SK-N-DZ (cell line): ENCODE data around the gene UCP3. TPM values are rescaled to one million over a fixed set of nuclear protein-coding genes. Genes with fewer than 3 reads are reported as not detected.

Experiments used
- DNase-seq: peaks from one replicate; pipeline ENCODE4 v3.0.0-alpha.2; 2015; ENCODE audit warnings: low spot score
- polyA plus RNA-seq, 2 experiments: library from polyadenylated mRNA; depleted of rRNA; stranded (reverse); fragments of >200 nt; gene quantifications; 2 replicates each; pipeline ENCODE4 v1.2.3, GENCODE V29; 2014

UCP3 gene, protein sequence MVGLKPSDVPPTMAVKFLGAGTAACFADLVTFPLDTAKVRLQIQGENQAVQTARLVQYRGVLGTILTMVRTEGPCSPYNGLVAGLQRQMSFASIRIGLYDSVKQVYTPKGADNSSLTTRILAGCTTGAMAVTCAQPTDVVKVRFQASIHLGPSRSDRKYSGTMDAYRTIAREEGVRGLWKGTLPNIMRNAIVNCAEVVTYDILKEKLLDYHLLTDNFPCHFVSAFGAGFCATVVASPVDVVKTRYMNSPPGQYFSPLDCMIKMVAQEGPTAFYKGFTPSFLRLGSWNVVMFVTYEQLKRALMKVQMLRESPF
- 0.23 and 0.51 TPM in 2 replicates for polyA plus RNA-seq (2014; cell fraction: cytosol; rRNA removed)
- 3.2 and 8.2 TPM in 2 replicates for polyA plus RNA-seq (2014; cell fraction: nucleus; rRNA removed)

DNA sequence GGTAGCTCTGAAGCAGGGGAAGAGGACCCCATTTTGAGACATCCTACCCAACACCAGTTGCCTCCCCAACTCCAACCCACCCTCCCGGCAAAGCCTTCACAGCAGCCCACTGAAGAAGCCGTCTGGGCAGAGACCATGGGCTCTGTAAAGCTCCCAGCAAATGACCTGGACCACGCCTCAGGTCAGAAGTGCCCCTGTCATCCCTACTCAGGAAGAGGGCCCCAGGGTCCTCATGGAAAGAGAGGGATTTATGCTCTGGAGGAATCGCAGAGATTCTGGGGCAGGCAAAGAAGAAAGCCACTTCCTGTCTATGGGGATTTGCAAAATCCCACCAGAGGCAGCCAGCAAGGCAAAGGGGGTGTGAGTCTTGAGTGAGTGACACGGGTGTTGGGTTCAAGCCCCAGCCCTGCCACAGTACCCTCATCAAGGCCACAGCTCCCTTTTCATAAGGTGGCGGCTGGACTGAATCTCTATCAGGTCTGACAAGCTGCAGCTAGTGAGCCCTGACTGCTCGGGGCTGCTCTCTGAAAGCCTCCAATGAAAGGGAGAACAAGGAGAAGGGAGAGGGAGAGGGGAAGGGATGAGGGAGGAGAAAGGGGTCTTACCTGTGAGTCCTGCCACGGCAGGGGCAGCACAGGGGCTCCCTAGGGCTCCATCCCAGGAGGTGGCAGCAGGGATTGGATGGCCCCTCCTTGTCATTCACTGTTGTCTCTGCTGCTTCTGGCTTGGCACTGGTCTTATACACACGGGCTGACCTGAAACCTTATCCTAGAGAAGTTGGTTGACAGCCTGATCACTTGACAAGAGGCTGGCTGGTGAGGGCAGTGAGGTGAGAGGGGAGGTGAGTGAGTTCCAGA is at the start of gene UCP3:
UCP3 (minus strand) TSS at position 713 of the 857 bp plus-strand sequence. CDS start 2,043 bp downstream, outside the sequence.
- DNase-seq, result no peak

DNA sequence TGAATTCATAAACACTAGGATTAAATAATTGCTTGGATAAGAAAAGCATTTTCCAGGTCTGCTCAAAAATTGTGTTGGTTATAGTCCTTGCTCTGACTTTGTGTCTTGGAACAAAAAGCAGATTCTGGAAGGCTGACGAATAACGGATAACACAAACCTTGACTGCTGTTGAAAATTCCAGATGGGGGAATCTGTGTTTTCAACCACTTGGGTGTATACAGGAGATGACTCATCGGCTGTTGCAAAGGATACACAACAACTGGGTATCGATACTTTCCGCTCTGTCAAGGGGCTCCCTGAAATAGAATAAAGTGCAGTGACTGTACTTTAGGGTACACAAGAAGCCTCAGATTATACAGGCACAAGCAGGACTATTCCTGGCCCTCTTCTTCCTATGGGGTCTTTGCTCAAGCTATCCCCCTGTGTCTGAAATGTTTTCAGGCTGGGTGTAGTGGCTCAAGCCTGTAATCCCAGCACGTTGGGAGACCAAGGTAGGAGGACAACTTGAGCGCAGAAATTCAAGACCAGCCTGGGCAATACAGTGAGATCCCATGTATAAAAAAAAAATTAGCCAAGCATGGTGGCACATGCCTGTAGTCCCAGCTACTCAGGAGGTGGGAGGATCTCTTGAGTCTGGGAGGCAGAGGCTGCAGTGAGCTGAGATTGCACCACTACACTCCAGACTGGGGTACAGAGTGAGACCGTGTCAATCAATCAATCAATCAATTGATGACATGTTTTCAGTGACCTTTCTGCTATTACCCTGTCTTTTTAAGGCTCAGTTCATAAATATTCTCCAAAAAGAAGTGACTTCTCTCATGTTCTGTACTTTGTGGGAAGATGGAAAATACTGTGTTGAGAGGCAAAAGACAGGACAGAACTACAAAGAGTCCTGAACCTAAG is 48.6 kb upstream of the UCP3 start:
- DNase-seq, result no peak

DNA sequence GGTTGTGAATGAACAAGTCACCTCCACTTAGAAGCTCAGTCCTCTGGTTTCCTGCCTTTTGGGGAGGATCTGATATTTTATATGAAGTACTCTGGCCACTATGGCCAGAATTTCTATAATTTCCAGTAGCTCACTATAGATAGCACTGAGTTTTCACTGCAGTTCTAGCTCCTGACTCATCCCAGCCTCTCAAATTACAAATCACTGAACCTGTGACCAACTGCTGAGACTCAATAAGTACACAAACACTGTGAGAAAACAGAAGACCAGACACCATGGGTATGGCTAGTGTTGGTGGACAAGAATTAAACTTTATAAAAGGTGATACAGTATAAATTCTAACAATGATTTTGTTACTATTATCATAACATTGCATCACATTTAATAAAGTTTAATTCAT is 47.1 kb upstream of the UCP3 start:
- no peak for DNase-seq

DNA sequence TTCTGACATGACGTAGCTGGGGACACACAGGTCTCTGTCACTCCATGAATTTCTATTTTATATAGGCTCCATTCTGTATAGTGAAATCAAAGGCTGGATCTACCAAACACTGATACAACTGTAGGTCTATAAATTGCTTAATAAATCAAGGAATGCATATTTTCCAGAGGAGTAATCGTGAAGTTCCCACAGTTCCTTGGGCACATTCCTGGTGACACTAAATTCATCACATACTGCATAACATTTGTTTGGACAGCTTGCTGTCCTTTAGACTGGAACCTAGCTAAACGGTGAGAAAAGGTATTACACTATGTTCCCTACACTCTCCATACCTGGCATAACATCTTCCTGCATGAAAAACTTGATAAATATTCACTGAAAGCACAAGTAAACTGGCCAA is 41.6 kb upstream of the UCP3 start:
- DNase-seq, result no peak

DNA sequence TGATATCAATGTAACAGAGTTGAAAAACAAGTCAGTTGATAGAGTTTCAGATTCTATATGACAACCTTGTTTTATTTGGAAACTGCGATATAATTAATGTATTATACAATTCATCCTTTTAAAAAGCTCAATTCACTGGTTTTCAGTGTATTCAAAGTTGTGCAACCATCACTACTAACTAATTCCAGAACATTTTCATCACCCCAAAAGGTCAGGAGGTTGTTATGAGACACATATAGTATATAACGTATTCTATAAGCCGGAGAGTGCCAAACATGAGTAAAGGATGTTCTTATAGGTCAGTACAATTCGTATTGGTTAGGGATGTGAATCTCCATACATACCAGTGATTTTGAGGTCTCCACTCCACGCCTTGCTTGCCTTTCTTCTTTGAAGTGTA is 40.1 kb upstream of the UCP3 start:
- DNase-seq, result no peak

DNA sequence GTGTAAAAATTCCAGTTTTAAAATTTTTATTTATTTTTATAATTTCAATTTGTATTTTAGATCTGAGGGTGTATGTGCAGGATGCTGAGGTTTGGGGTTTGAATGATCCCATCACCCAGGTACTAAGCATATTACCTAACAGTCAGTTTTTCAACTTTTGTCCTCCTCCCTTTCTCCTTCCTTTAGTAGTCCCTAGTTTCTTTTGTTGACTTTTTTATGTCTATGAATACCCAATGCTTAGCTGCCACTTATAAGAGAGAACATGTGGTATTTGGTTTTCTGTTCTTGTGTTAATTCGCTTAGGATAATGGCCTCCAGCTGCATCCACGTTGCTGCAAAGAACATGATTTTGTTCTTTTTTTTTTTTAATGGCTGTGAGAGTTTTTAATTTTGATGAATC is 35.7 kb upstream of the UCP3 start:
- no peak for DNase-seq

DNA sequence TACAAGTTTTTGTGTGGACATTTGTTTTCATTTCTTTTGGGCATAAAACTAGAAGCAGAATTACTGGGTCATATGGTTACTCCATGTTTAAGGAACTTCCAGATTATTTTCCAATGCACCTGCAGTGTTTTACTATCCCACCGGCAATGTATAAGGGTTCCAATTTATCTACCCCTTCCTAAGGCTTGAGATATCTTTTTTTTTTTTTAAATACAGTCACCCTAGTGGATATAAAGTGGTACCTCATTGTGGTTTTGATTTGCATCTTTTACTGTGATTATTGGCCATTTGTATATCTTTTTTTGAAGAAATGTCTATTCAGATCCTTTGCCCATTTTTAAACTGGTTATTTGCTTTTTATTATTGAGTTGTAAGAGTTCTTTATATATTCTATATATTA is 34.6 kb upstream of the UCP3 start:
- no peak for DNase-seq

DNA sequence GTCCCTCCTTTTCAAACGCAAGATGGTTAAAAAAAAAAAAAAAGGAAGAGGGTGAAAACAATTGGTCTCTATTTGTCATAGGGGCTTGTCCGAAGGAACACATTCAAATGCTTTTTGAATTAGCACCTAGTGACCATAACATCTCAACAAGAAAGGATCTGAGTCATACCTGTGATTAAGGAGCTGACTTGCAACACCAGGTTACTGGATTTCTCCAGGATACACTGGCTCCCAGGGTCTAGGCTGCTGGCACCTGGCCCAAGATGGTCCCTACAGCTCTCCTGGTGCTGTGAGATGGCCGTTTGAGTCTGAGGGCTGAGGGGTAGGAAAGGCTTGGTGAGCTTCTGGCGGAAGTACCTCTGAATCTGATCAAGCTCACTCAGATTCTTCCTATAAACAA is 28.4 kb upstream of the UCP3 start:
- DNase-seq, result no peak

DNA sequence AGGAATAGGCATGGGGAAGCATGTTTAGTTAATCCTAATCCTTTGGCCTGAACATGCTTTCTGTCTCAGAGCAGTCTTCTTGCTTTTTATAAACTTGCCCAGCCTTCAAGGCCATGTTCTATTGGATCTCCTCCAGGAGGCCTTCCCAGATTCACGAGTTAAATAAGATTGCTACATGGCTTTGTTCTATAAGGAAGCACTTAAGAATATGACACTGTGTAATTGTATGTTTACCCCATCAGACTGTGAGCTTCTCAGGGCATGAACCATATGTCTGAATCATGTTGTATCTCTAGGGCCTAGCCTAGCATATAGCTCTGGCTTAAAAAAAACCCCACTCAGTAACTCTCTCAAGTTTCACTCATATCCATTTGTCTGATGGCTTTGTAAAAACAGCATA is 26.4 kb upstream of the UCP3 start:
- no peak for DNase-seq

DNA sequence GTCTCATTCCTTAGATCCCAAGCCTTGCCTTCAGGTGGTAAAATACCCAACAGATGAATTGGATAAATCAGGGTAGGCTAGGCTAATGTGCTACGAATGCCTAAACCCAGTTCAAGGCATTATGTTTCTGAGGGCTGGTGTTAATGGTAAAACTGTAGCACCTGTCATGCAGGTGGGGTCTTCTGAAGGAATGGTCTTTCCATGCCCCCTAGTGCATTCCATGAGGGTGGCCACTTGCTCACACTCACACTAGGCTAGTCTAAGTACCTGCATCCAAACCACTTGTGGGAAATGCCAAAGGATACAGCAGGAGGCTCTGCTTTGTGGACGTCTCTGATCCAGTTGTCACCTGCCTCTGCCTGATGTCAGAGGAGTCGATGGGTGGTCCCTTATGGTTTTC is 24.2 kb upstream of the UCP3 start:
- DNase-seq, result no peak

DNA sequence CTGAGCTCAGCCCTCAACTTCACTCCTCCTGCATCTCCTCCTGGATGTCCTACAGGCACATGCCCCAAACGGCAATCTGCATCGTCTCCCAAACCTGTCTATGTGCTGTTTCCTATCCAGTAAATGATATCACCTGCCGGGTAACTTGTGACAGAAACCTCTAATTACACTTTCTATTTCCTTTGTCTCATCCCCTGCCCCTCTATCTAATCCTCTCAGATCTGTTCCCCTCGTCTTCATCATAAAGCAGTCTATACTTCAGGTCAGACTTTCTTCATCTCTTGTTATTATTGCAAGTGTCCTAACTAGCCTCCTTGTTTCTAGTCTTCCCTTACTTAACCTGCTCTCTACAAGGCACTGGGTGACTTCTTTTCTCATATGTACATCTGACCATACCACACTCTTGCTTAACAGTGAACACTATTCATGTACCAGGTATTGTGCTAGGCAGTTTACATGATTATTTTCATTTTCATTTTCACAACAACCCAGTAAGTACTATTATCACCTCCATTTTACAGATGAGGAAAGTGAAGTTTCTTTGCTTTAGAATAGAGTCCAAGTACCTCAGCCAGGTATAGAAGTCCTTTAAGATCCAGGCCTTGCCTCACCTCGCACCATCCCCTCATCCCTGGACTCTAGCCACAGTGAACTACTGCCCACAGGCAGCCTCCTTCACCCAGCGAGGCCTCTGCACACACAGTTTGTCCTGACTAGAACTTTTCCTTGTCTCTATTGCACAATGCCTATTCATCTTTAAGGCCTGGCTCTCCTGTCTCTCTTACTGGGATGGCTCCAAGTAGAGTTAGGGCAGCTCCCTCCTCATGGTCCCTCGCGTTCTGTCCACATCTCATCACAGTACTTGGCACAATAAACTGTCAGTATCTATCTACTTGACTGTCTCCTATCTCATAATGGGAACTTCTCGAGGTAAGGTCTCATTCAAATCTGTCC is 22.1 kb upstream of the UCP3 start:
- DNase-seq, result no peak

DNA sequence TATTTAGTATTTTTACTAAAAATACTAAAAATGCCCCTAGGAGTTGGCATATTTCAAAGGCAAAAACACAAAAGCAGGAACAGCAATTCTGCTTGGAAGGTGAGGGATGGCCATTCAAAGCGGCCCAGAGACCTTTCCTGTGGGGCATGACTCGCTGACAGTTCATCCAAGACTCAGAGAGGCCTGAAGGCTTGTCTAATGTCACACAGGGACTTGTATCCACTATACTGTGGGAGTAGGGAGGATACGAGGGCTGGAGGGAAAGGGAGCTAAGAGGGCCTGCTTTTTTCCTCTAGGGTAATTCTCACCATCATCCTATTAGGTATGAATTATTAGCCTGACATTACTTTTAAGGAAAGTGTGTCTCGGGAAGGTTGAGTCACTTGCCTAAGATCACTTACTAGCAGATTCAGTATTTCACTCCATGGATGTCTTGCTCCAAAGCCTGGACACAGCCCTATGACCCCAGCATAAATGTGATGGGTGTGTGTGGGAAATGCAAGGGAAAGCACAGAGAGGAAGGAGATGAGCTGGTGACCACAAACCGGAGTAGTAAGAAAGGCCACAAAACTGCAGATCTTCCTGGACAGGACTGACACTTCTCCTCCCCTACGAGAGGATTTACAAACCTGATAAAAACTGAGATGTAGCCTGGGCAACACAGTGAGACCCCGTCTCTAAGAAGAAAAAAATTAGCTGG is 16.7 kb upstream of the UCP3 start:
- DNase-seq, result no peak

DNA sequence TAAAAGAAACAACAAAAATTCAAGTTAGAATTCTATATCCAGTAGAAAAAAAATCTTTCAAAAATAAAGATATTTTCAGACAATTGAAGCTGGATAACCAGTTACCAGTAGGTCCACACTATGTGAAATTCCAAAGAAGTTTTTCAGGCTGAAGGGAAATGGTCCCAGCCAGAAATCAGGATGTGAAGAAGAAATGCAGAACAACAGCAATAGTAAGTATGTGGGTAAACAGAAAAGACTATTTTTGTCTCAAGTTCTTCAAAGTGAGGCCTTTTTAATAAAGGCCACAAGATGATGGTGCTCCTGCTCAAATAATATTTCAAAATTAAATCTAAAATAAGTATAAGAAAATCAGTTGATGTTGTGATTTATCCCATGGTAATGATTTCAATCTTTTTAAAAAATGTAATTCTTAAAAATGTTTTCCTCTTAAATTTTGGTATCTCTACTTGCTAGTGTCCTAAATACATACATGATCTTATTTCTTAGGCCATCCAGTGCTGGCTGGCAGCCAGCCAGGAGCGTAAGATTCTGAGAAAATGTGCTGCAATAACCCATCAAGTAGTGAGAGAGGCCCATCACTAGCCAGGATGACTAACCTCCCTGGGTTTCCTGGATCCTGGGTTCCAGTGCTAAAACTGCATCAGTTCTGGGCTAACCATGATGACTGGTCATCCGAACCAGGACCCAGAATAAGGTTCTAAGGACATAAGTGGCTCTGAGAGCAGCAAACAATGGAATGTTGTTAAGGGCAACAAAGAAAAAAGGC is 15.6 kb upstream of the UCP3 start:
- no peak for DNase-seq

DNA sequence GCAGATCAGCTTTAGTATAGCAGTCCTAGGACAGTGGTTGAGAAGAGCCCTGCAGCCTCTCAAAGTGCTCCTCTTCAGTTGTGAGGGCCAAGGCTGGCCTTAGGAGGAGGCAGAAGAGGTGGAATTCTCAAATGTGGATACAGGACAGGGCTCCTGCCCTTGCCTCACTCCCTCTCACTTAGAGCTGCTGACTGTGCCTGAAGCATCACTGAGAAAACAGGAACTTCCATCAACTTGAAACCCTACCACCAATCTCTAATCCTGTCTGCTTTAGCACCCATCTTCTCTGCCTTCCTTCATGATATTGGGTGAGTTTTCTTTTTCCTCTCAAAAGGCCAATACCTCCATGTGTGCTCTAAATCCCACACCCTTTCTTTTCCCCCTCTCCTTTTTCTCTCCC is 14.4 kb upstream of the UCP3 start:
- no peak for DNase-seq

DNA sequence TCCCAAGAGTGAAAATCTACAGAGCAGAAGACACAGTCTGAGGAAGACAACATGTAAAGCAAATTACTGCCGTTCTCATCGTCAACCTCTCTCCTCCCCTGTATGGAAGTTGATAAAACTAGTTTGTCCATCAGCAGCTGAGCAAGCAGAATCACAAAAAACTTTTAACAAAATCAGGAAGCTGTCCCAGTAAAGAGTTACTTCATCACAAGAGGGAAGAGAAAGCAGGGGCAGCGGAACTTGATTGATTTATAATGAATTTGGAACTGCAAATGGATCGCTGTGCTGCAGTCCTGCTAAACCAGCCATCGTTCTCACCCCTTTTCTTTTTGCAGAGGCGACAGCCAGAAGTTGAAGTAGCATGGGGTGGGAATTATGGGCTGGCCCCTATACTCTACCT is 13.7 kb upstream of the UCP3 start:
- DNase-seq, result no peak

DNA sequence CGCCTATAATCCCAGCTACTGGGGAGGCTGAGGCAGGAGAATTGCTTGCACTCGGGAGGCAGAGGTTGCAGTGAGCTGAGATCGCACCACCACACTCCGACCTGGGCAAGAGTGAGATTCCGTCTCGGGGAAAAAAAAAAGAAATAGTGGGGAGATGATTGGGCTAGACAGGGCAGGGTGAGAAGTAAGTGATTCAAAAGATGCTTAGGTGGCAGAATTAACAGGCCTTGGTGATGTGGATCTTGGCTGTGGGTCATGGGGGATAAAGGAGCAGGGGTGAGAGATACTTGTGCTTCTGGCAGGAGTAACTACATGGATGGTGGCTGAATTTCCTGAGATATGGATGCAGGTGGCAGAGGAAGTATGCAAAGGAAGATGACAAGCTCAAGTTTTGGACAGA is 13.1 kb upstream of the UCP3 start:
- DNase-seq, result no peak

DNA sequence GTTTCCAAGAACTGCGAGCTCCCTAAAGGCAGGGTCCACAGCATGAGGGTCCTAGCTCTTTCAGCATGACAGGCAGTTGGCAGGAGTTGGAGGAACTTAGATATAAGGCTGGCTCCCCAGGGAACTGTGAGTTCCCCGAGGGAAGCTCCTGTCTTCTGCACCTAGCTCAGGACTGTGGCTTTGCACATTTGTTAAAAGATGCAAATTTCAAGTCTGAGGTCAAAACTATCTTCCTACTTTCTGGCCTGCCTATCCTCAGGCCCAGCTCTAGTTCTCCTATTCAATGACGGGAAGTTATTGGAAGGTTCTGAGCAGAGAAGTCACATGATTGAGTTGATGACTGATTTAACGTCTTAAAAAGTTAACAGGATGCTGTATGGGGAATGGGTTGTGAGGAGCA is 11.7 kb upstream of the UCP3 start:
- DNase-seq, result no peak

DNA sequence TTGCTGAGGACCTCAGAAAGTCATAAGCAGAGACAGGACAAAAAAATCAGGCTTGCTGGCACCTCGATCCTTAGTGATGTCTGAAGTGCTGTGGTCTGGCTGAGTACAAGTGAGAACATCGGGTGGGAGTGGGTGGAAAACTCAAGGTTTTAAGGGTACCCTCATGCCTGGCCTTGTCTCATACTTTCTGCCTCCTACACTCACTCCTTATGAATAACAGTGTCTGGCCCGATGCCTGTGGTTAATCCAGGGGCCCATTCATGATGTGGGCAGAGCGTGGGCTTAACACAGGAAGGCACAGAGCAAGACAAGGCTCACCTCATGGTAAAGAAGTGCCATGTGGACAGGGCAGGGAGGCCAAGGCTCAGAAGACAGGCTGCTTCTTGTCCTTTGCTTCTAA is 11.0 kb upstream of the UCP3 start:
- no peak for DNase-seq

DNA sequence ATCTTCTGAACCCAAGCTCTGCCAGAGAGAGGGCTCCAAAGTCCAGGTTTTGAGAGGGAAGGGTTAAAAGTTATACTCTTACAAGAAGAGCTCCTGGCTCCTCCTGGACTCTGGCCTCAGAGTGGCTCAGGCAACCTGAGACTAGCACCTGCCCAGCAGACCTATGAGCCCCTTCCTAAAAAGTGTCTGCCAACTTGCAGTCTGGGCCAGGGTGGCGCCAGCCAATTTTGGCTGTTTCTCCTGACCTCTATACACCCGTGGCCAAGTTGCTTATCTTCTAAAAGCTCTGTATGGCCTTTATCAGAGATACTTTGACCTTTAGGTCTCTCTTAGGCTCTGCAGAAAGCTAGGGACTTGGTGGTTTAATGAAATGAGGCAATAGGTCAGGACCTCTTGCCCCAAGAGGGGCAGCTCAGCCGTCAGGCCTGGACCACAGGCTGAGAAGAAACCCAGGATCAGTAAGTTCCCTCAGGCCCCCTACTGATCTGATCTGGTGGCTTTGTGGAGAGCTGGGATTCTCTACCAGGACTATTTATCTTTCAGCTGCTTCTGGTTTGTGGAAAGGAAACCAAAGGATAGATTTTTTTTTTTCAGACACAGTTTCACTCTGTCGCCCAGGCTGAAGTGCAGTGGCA is 10.3 kb upstream of the UCP3 start:
- no peak for DNase-seq
